ENCODE data around the gene EFCAB6.

DNA sequence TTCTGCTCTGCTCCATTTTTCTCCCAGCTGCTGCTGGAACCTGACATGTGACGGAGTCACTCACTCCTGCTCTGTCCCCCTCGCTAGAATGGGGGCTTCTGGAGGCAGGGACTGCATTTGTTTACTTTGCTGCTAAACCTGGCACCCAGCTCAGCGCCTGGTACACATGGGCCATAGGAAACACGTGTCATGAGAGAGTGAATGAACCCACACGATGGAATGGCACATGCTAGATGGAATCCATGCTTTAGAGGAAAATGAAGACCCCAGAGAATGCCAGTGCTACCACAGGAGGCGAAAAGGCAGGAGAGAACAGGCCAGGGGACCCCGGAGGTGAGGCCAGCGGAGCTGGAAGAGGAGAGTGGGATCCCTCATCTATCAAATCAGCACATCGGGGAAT, 239.4 kb downstream of the EFCAB6 start:
- TF ChIP-seq, protein P1, sequence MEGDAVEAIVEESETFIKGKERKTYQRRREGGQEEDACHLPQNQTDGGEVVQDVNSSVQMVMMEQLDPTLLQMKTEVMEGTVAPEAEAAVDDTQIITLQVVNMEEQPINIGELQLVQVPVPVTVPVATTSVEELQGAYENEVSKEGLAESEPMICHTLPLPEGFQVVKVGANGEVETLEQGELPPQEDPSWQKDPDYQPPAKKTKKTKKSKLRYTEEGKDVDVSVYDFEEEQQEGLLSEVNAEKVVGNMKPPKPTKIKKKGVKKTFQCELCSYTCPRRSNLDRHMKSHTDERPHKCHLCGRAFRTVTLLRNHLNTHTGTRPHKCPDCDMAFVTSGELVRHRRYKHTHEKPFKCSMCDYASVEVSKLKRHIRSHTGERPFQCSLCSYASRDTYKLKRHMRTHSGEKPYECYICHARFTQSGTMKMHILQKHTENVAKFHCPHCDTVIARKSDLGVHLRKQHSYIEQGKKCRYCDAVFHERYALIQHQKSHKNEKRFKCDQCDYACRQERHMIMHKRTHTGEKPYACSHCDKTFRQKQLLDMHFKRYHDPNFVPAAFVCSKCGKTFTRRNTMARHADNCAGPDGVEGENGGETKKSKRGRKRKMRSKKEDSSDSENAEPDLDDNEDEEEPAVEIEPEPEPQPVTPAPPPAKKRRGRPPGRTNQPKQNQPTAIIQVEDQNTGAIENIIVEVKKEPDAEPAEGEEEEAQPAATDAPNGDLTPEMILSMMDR (IDR thresholded peaks at IDR 0.05) = no peak
- TF ChIP-seq POLR2AphosphoS5 (IDR thresholded peaks at IDR 0.05) = no peak
